Measurements from ENCODE around the gene PIGR.
A peak's percentile ranks its signal among the peaks of the same experiment; 100 is the strongest.
"Not testable (repeated sequence)": the region's sequence is repeated elsewhere in the genome, so short reads cannot be mapped to it uniquely, and the experiment has no call there.

PIGR gene

GRCh38 chr1:206933333-206933945, 12.8 kb downstream of the PIGR start:
- no peak for DNase-seq (ENCODE audit: low read depth in 2 of 2)

GRCh38 chr1:206932177-206932576, 14.1 kb downstream of the PIGR start:
- no peak for DNase-seq (ENCODE audit: low read depth in 2 of 2)

GRCh38 chr1:206931709-206932108, 14.6 kb downstream of the PIGR start:
- no peak for DNase-seq (ENCODE audit: low read depth in 2 of 2)

GRCh38 chr1:206930210-206930798, 16.0 kb downstream of the PIGR start:
- DNase-seq (ENCODE audit: low read depth in 2 of 2), result no peak

- DNase-seq (ENCODE audit: low read depth in 2 of 2), result no peak
These were observed 16.7 kb downstream of the PIGR start for GRCh38 chr1:206929524-206929923.

GRCh38 chr1:206926286-206926685, 20.0 kb downstream of the PIGR start:
- DNase-seq (ENCODE audit: low read depth in 2 of 2), result no peak

GRCh38 chr1:206925106-206925736, 21.0 kb downstream of the PIGR start:
- DNase-seq (ENCODE audit: low read depth in 2 of 2), result no peak

- DNase-seq (ENCODE audit: low read depth in 2 of 2), result no peak
These were observed 21.6 kb downstream of the PIGR start for GRCh38 chr1:206924592-206925105.

- not testable (repeated sequence) for DNase-seq (ENCODE audit: low read depth in 2 of 2)
These were observed 22.2 kb downstream of the PIGR start for GRCh38 chr1:206923961-206924557.

- DNase-seq (ENCODE audit: low read depth in 2 of 2), result no peak
These were observed 23.0 kb downstream of the PIGR start for GRCh38 chr1:206923009-206923960.

GRCh38 chr1:206922524-206922923, 23.7 kb downstream of the PIGR start:
- no peak for DNase-seq (ENCODE audit: low read depth in 2 of 2)

GRCh38 chr1:206921772-206922265, 24.4 kb downstream of the PIGR start, which contains the start of gene FCMR:
Gene FCMR (minus strand): TSS chr1:206921941. CDS start chr1:206921854, 87 bp downstream.
- no peak for DNase-seq (ENCODE audit: low read depth in 2 of 2)

GRCh38 chr1:206918076-206918475, 28.2 kb downstream of the PIGR start:
- DNase-seq (ENCODE audit: low read depth in 2 of 2), result no peak

GRCh38 chr1:206916000-206916709, 30.1 kb downstream of the PIGR start:
- no peak for DNase-seq (ENCODE audit: low read depth in 2 of 2)

GRCh38 chr1:206915030-206915735, 31.1 kb downstream of the PIGR start:
- no peak for DNase-seq (ENCODE audit: low read depth in 2 of 2)

- no peak for DNase-seq (ENCODE audit: low read depth in 2 of 2)
These were observed 32.3 kb downstream of the PIGR start for GRCh38 chr1:206913766-206914537.

GRCh38 chr1:206912445-206913095, 33.7 kb downstream of the PIGR start:
- DNase-seq (ENCODE audit: low read depth in 2 of 2), result peak in 1 of 2 experiments; percentile 52

- peak in 1 of 2 experiments; percentile 40 for DNase-seq (ENCODE audit: low read depth in 2 of 2)
These were observed 35.1 kb downstream of the PIGR start for GRCh38 chr1:206911064-206911663.
